Fibroblast of lung (primary cell): ENCODE data around the gene COL15A1. TPM values are rescaled to one million over a fixed set of nuclear protein-coding genes. Genes with fewer than 3 reads are reported as not detected.

ENCODE experiments used
- DNase-seq, 2 donors: peaks; one replicate each; pipeline versions ENCODE4 v3.0.0 to v3.0.0-alpha.2; 2010; ENCODE audit warnings: low read depth in 2 of 2
- H2AFZ ChIP-seq: 2 replicates; pipeline ENCODE4 v1.5.1; 2012; ENCODE audit warnings: low read length, control low read depth, inconsistent platforms
- H3K27ac ChIP-seq: 2 replicates; pipeline ENCODE4 v1.5.1; 2011; ENCODE audit warnings: low read length, control low read depth; ENCODE audit not compliant: insufficient read depth
- H3K27me3 ChIP-seq: 2 replicates; pipeline ENCODE4 v1.5.1; 2011; ENCODE audit warnings: mild to moderate bottlenecking, low read length; ENCODE audit not compliant: control insufficient read depth, insufficient read depth
- H3K36me3 ChIP-seq: 2 replicates; pipeline ENCODE4 v1.5.1; 2011; ENCODE audit warnings: low read length; ENCODE audit not compliant: control insufficient read depth, insufficient read depth
- H3K4me1 ChIP-seq: 2 replicates; pipeline ENCODE4 v1.5.1; 2011; ENCODE audit warnings: low read length; ENCODE audit not compliant: control insufficient read depth, insufficient read depth; ENCODE audit errors: extremely low read depth
- H3K4me2 ChIP-seq: 2 replicates; pipeline ENCODE4 v1.5.1; 2011; ENCODE audit warnings: low read length, control low read depth; ENCODE audit not compliant: insufficient read depth; ENCODE audit errors: extremely low read depth
- H3K4me3 ChIP-seq, 4 experiments: fragments of 200-600 bp in 1 of 4; sonication (generic) in 1 of 4; replicated peaks in 1 of 4; 2 replicates each; pipeline ENCODE4 v1.5.1; 2011 to 2016; ENCODE audit warnings: low read length in 4 of 4, low read depth in 3 of 4, mild to moderate bottlenecking in 3 of 4, control low read depth in 2 of 4, inconsistent platforms in 1 of 4, mixed read lengths in 1 of 4; ENCODE audit not compliant: insufficient read depth in 1 of 4; ENCODE audit errors: control extremely low read depth in 1 of 4
- H3K79me2 ChIP-seq: 2 replicates; pipeline ENCODE4 v1.5.1; 2012; ENCODE audit warnings: mild to moderate bottlenecking, low read length, inconsistent platforms; ENCODE audit not compliant: control insufficient read depth, insufficient read depth
- H3K9ac ChIP-seq: 2 replicates; pipeline ENCODE4 v1.5.1; 2011; ENCODE audit warnings: mild to moderate bottlenecking, low read length, control low read depth; ENCODE audit not compliant: insufficient read depth
- H3K9me3 ChIP-seq: 2 replicates; pipeline ENCODE4 v1.5.1; 2012; ENCODE audit warnings: low read depth, low read length; ENCODE audit not compliant: control insufficient read depth, insufficient read depth
- H4K20me1 ChIP-seq: 2 replicates; pipeline ENCODE4 v1.5.1; 2011; ENCODE audit warnings: low read length; ENCODE audit not compliant: control insufficient read depth, insufficient read depth; ENCODE audit errors: extremely low read depth
- EZH2 ChIP-seq: IDR thresholded peaks from 2 replicates; pipeline ENCODE4 v1.5.1; 2012; ENCODE audit warnings: low read length, control low read depth, mild to moderate bottlenecking; ENCODE audit errors: missing control alignments
- polyA plus RNA-seq, 2 donors: library from polyadenylated mRNA; depleted of rRNA in 1 of 2; stranded (reverse) in 1 of 2; unstranded in 1 of 2; fragments of >200 nt; gene quantifications; 2 replicates each; pipeline ENCODE4 v1.2.1, GENCODE V29; 2011 to 2012; ENCODE audit warnings: missing spikeins in 1 of 2
- total RNA-seq: library from RNA; depleted of rRNA; stranded (reverse); fragments of >200 nt; gene quantifications from 2 replicates; pipeline ENCODE4 v1.2.1, GENCODE V29; 2014
- TF ChIP-seq, protein P1 (sequence below), 2 donors: IDR thresholded peaks in 1 of 2; conservative IDR thresholded peaks in 1 of 2; 1 replicate in 1 of 2; 2 replicates in 1 of 2; pipeline ENCODE4 v1.5.1; 2011 to 2012; ENCODE audit warnings: low read length in 2 of 2, control low read depth in 1 of 2, inconsistent platforms in 1 of 2, low read depth in 1 of 2, mild to moderate bottlenecking in 1 of 2

Gene COL15A1
- total and polyA plus RNA-seq, 2 donors (not counting 1 experiment from before 2014, with no cell fraction given): 13.3 to 41.0 TPM

DNA sequence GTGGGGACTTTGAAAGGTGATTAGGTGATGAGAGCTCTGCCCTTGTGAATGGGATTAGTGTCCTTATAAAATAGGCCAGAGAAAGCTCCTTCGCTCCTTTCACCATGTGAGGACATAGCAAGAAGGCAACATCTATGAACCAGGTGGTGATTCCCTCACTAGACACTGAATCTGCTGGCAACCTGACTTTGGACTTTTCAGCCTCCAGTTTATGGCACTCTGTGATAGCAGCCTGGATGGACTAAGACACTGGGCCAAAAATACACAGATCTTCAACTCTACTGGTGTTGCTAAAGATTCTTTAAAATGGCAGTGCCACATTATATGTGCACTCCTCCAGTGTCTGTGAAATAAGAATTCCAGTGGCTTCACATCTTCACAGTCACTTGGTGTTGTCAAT, 41.2 kb upstream of the COL15A1 start:
- Histone ChIP-seq H3K36me3 (no peaks in the 10 kb centered on the region), H3K9me3 (no peaks in the 10 kb centered on the region), H3K27me3 (no peaks in the 10 kb centered on the region), H4K20me1 (no peaks in the 10 kb centered on the region), H3K79me2 (no peaks in the 10 kb centered on the region), H3K4me1 (peaks cover 16% of the 10 kb centered on the region), H3K4me3 (no peak overlapping the region), H3K27ac (no peak overlapping the region), H2AFZ (no peak overlapping the region), H3K4me2 (no peak overlapping the region), H3K9ac (no peak overlapping the region)
- TF ChIP-seq, protein P1, sequence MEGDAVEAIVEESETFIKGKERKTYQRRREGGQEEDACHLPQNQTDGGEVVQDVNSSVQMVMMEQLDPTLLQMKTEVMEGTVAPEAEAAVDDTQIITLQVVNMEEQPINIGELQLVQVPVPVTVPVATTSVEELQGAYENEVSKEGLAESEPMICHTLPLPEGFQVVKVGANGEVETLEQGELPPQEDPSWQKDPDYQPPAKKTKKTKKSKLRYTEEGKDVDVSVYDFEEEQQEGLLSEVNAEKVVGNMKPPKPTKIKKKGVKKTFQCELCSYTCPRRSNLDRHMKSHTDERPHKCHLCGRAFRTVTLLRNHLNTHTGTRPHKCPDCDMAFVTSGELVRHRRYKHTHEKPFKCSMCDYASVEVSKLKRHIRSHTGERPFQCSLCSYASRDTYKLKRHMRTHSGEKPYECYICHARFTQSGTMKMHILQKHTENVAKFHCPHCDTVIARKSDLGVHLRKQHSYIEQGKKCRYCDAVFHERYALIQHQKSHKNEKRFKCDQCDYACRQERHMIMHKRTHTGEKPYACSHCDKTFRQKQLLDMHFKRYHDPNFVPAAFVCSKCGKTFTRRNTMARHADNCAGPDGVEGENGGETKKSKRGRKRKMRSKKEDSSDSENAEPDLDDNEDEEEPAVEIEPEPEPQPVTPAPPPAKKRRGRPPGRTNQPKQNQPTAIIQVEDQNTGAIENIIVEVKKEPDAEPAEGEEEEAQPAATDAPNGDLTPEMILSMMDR (conservative IDR thresholded peaks at IDR 0.05 in 1 of 2, IDR thresholded peaks at IDR 0.05 in 1 of 2; ENCODE audit: low read depth in 1 of 2, low read length in 2 of 2): no peak
- TF ChIP-seq EZH2: no peak
- DNase-seq: no peak

DNA sequence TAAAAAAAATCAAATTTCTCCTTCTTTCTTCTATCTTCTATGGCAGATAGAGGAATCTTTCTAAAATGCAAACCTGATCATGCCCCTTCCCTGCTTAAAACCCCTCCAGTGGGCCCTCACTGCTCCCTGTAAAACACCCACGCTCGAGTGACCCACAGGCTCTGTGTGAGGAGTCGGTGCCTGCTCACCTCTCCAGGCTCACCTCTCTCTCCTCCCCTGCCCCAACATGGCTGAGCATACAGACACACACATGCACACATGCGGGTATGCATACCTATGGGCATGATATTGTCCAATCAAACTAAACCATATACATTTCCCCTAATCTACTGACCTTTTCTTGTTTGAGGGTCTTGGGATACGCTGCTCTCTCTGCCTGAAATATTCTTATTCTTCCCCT, 40.8 kb upstream of the COL15A1 start:
- TF ChIP-seq EZH2: no peak
- TF ChIP-seq, protein P1 (conservative IDR thresholded peaks at IDR 0.05 in 1 of 2, IDR thresholded peaks at IDR 0.05 in 1 of 2; ENCODE audit: low read depth in 1 of 2, low read length in 2 of 2): no peak
- no peak overlapping the region for H3K4me3 ChIP-seq
- no peaks in the 10 kb centered on the region for H3K36me3 ChIP-seq
- no peaks in the 10 kb centered on the region for H3K27me3 ChIP-seq
- no peak overlapping the region for H3K27ac ChIP-seq
- H3K79me2 ChIP-seq: no peaks in the 10 kb centered on the region
- no peak overlapping the region for H2AFZ ChIP-seq
- no peaks in the 10 kb centered on the region for H3K9me3 ChIP-seq
- H4K20me1 ChIP-seq: no peaks in the 10 kb centered on the region
- no peak overlapping the region for H3K9ac ChIP-seq
- H3K4me1 ChIP-seq: peaks cover 17% of the 10 kb centered on the region
- H3K4me2 ChIP-seq: no peak overlapping the region
- DNase-seq: no peak

DNA sequence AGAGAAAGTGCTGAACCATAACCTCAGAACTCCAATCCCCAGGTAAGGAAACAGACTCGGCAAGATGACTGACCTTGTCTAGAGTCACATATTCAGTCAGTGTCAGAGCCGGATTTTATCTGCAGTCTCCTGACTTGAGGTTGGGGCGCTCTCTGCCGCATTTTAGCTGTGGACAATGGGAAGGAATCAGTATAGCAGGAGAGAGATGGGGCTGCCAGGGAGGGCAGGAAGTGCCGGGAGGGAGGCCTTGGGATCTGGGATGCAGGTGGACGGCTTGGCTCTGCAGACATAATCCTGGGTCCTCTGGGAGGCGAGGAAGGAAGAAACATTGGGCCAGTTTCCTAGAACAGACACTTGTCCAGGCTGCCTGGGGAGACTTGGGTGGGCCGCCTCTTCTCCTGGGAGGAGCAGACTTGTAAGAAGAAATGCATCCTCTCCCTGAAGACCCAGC, 39.7 kb upstream of the COL15A1 start:
- no peak for DNase-seq
- H3K4me3 ChIP-seq: no peak overlapping the region
- no peak overlapping the region for H3K9ac ChIP-seq
- H3K27ac ChIP-seq: no peak overlapping the region
- no peaks in the 10 kb centered on the region for H3K9me3 ChIP-seq
- H3K27me3 ChIP-seq: no peaks in the 10 kb centered on the region
- H3K36me3 ChIP-seq: no peaks in the 10 kb centered on the region
- H3K4me1 ChIP-seq: peaks cover 26% of the 10 kb centered on the region
- TF ChIP-seq EZH2: no peak
- TF ChIP-seq, protein P1 (conservative IDR thresholded peaks at IDR 0.05 in 1 of 2, IDR thresholded peaks at IDR 0.05 in 1 of 2; ENCODE audit: low read depth in 1 of 2, low read length in 2 of 2): no peak
- H3K4me2 ChIP-seq: no peak overlapping the region
- H4K20me1 ChIP-seq: no peaks in the 10 kb centered on the region
- no peaks in the 10 kb centered on the region for H3K79me2 ChIP-seq
- H2AFZ ChIP-seq: no peak overlapping the region
